NCI-H2227 treated with DMSO at 0.1 percent for 48 hours (cell line): ENCODE results near the gene HDGF.
A peak's percentile ranks its signal among the peaks of the same experiment; 100 is the strongest.
"Not testable (repeated sequence)": the region's sequence is repeated elsewhere in the genome, so short reads cannot be mapped to it uniquely, and the experiment has no call there.

Source experiments
- DNase-seq: peaks from one replicate; lab custom pipeline; 2025; lab: John Stamatoyannopoulos, UW

Gene HDGF

GRCh38 chr1:156767101-156767878 is 15.8 kb upstream of the HDGF start, which contains the start of gene PRCC:
TSS of gene PRCC (plus strand) at chr1:156767535. CDS start at chr1:156767772, 237 bp downstream.
- DNase-seq: peak; percentile 99

GRCh38 chr1:156766298-156767100 is 15.0 kb upstream of the HDGF start:
- no peak for DNase-seq

- DNase-seq: no peak
Measured at GRCh38 chr1:156765666-156766065, 14.2 kb upstream of the HDGF start.

GRCh38 chr1:156765136-156765535 is 13.7 kb upstream of the HDGF start:
- DNase-seq: not testable (repeated sequence)

GRCh38 chr1:156760796-156761104 is 9.3 kb upstream of the HDGF start:
- no peak for DNase-seq

- DNase-seq: peak; percentile 56
Measured at GRCh38 chr1:156760092-156760795, 8.8 kb upstream of the HDGF start.

- not testable (repeated sequence) for DNase-seq
Measured at GRCh38 chr1:156757572-156758253, 6.2 kb upstream of the HDGF start.

GRCh38 chr1:156756355-156756754 is 4.9 kb upstream of the HDGF start:
- no peak for DNase-seq

- DNase-seq: no peak
Measured at GRCh38 chr1:156755527-156755950, 4.1 kb upstream of the HDGF start.

- DNase-seq: no peak
Measured at GRCh38 chr1:156754219-156754618, 2.7 kb upstream of the HDGF start.

- DNase-seq: no peak
Measured at GRCh38 chr1:156752843-156753482, 1.5 kb upstream of the HDGF start.

- peak; percentile 90 for DNase-seq
Measured at GRCh38 chr1:156751757-156752481, 444 bp upstream of the HDGF start.

GRCh38 chr1:156750711-156751450 is 594 bp downstream of the HDGF start:
- DNase-seq: no peak

GRCh38 chr1:156750191-156750672 is 1.2 kb downstream of the HDGF start:
- DNase-seq: no peak

- no peak for DNase-seq
Measured at GRCh38 chr1:156749419-156750118, 1.9 kb downstream of the HDGF start.

GRCh38 chr1:156748670-156749418 is 2.6 kb downstream of the HDGF start:
- no peak for DNase-seq

GRCh38 chr1:156747742-156748669 is 3.5 kb downstream of the HDGF start:
- DNase-seq: no peak
